OCI-LY3 (cell line): ENCODE measurements around the gene MAP4.

Experiments used
- H2AFZ ChIP-seq: fragments of 200-600, 300-600 bp; shearing (Covaris generic); 2 replicates; pipeline ENCODE4 v1.6.0; 2014; ENCODE audit warnings: antibody characterized with exemption, low read depth, low read length
- H3K27ac ChIP-seq: fragments of 200-600, 300-600 bp; sonication (generic); 2 replicates; pipeline ENCODE4 v1.5.1; 2014; ENCODE audit warnings: mild to moderate bottlenecking, low read length, moderate library complexity, mixed read lengths
- H3K27me3 ChIP-seq: fragments of 200-600, 300-600 bp; sonication (generic); 2 replicates; pipeline ENCODE4 v1.6.1; 2014; ENCODE audit warnings: low read depth, low read length, mixed read lengths
- H3K36me3 ChIP-seq: fragments of 200-600, 300-600 bp; sonication (generic); replicated peaks from 2 replicates; pipeline ENCODE3; 2014; ENCODE audit warnings: low read depth, low read length, mixed read lengths
- H3K4me1 ChIP-seq: fragments of 300-600, 200-600 bp; sonication (generic); 2 replicates; pipeline ENCODE4 v1.6.1; 2014; ENCODE audit warnings: low read length, mixed read lengths
- H3K4me2 ChIP-seq: fragments of 200-600, 300-600 bp; sonication (generic); 2 replicates; pipeline ENCODE4 v1.6.1; 2014; ENCODE audit warnings: low read length, mixed read lengths
- H3K4me3 ChIP-seq: fragments of 300-600, 200-600 bp; sonication (generic); 2 replicates; pipeline ENCODE4 v1.5.1; 2014; ENCODE audit warnings: antibody characterized with exemption, mild to moderate bottlenecking, low read length, moderate library complexity
- H3K79me2 ChIP-seq: fragments of 300-600, 200-600 bp; shearing (Covaris generic); 2 replicates; pipeline ENCODE4 v1.6.1; 2014; ENCODE audit warnings: mild to moderate bottlenecking, low read length, mixed read lengths
- H3K9ac ChIP-seq: fragments of 300-600, 200-600 bp; shearing (Covaris generic); 2 replicates; pipeline ENCODE4 v1.6.0; 2014; ENCODE audit warnings: mild to moderate bottlenecking, low read length, moderate library complexity
- H3K9me3 ChIP-seq: fragments of 200-600, 300-600 bp; shearing (Covaris generic); 2 replicates; pipeline ENCODE4 v1.6.1; 2014; ENCODE audit warnings: low read length, mixed read lengths; ENCODE audit not compliant: insufficient read depth
- H4K20me1 ChIP-seq: fragments of 200-600, 300-600 bp; sonication (generic); 2 replicates; pipeline ENCODE4 v1.6.1; 2016; ENCODE audit warnings: low read length, mixed read lengths; ENCODE audit not compliant: insufficient read depth
- EZH2phosphoT487 ChIP-seq: fragments of 200-600 bp; shearing (Covaris generic); IDR thresholded peaks from 2 replicates; pipeline ENCODE4 v1.6.1; 2018; ENCODE audit warnings: antibody characterized with exemption, mixed run types, low read depth
- TF ChIP-seq, protein P1 (sequence below): fragments of 200-600, 300-600 bp; sonication (generic); IDR thresholded peaks from 2 replicates; pipeline ENCODE4 v1.5.1; 2014; ENCODE audit warnings: antibody characterized with exemption, low read length, low read depth

MAP4 gene

DNA sequence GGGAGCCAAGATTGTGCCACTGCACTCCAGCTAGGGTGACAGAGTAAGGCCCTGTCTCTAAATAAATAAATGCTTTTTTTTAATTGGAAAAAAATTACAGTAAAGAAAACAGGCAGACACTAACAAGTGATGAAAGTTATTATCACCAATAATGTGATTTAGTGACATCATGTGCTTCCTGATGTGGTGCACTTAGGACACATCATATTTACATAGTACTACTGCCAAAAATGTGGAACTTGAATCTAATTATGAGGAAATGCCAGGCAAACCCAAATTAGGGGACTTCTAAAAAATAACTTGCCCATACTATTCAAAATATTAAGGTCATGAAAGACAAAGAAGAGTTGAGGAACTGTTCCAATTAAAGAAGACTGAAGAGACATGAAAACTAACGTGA, 30.8 kb downstream of the MAP4 start:
- Histone ChIP-seq H3K79me2 (no peaks in the 10 kb centered on the region), H3K4me2 (no peak overlapping the region), H3K4me3 (no peak overlapping the region), H2AFZ (no peak overlapping the region), H4K20me1 (peaks cover 15% of the 10 kb centered on the region; the same call in 1 of the 2 replicates), H3K36me3 (no peaks in the 10 kb centered on the region), H3K9me3 (no peaks in the 10 kb centered on the region), H3K27ac (no peak overlapping the region), H3K9ac (no peak overlapping the region), H3K27me3 (no peaks in the 10 kb centered on the region), H3K4me1 (peaks cover 15% of the 10 kb centered on the region)
- TF ChIP-seq, protein P1, sequence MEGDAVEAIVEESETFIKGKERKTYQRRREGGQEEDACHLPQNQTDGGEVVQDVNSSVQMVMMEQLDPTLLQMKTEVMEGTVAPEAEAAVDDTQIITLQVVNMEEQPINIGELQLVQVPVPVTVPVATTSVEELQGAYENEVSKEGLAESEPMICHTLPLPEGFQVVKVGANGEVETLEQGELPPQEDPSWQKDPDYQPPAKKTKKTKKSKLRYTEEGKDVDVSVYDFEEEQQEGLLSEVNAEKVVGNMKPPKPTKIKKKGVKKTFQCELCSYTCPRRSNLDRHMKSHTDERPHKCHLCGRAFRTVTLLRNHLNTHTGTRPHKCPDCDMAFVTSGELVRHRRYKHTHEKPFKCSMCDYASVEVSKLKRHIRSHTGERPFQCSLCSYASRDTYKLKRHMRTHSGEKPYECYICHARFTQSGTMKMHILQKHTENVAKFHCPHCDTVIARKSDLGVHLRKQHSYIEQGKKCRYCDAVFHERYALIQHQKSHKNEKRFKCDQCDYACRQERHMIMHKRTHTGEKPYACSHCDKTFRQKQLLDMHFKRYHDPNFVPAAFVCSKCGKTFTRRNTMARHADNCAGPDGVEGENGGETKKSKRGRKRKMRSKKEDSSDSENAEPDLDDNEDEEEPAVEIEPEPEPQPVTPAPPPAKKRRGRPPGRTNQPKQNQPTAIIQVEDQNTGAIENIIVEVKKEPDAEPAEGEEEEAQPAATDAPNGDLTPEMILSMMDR: no peak
- no peak for TF ChIP-seq EZH2phosphoT487

DNA sequence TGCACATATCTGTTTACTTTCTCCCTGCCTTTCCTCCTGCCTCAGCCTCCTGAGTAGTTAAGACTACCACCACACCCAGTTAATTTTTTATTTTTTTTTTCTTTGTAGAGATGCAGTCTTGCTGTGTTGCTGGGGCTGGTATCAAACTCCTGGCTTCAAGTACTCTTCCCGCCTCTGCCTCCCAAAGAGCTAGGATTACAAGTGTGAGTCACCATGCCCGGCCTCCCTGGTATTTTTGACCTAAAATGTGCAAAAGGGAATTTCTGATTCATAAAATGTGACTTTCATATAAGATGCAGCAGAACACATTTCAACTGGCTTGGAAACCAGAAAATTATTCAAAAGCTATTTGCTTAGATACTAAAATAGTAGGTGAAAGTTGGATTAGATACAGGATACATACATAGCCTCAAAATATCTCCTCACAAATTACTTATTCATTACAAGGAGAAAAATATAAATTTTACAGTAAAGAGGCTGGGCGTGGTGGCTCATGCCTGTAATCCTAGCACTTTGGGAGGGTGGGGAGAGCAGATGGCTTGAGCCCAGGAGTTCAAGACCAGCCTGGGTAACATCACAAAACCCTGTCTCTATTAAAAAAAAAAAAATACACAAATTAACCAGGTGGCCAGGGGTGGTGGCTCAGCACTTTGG, 32.0 kb downstream of the MAP4 start:
- Histone ChIP-seq H3K36me3 (no peaks in the 10 kb centered on the region), H3K27ac (no peak overlapping the region), H3K4me3 (no peak overlapping the region), H2AFZ (no peak overlapping the region), H3K27me3 (no peaks in the 10 kb centered on the region), H3K9me3 (no peaks in the 10 kb centered on the region), H3K4me2 (no peak overlapping the region), H4K20me1 (peaks cover 9% of the 10 kb centered on the region), H3K9ac (no peak overlapping the region), H3K79me2 (no peaks in the 10 kb centered on the region), H3K4me1 (peaks cover 10% of the 10 kb centered on the region)
- TF ChIP-seq, protein P1: no peak
- TF ChIP-seq EZH2phosphoT487: no peak

DNA sequence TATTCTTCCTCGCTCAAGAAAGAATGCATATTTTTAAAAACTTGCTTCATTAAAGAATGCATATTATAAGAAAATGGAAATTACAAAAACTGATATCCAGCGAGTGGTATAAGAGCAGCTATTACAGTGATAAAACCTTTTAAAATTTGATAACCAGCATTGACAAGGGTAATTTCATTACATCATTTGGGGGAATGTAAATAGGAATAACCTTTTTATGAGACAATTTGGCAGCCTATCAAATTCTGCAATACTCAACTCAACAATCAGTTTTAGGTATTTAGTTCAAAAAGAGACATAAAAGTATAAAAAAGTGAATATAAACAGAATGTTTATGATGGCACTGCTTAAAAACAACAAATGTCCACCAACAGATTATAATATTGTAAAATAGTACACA, 35.4 kb downstream of the MAP4 start:
- Histone ChIP-seq H3K9ac (no peak overlapping the region), H4K20me1 (peaks cover 32% of the 10 kb centered on the region), H3K27ac (no peak overlapping the region), H3K36me3 (no peaks in the 10 kb centered on the region), H3K4me1 (peaks cover 21% of the 10 kb centered on the region), H3K27me3 (no peaks in the 10 kb centered on the region), H2AFZ (no peak overlapping the region), H3K79me2 (no peaks in the 10 kb centered on the region), H3K4me3 (no peak overlapping the region), H3K9me3 (no peaks in the 10 kb centered on the region), H3K4me2 (no peak overlapping the region)
- TF ChIP-seq, protein P1: no peak
- TF ChIP-seq EZH2phosphoT487: no peak

DNA sequence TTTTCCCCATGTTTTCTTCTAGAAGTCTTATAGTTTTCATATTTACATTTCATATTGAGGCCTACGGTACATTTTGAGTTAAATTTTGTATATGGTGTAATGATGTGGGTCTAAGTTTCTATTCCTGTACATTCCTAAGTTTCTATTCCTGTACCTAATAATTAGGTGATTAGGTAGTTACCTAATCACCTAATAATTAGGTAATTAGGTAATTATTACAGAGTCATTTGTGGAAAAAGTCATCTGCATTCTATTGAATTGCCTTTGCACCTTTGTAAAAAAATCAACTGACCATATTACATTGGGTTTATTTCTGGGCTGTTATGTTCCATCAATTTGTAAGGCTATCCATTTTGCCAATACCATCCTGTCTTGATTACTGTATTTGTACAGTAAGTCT, 37.1 kb downstream of the MAP4 start:
- Histone ChIP-seq H3K9ac (no peak overlapping the region), H3K27ac (no peak overlapping the region), H2AFZ (no peak overlapping the region), H4K20me1 (peaks cover 33% of the 10 kb centered on the region), H3K27me3 (no peaks in the 10 kb centered on the region), H3K36me3 (no peaks in the 10 kb centered on the region), H3K4me3 (no peak overlapping the region), H3K79me2 (no peaks in the 10 kb centered on the region), H3K4me1 (peaks cover 17% of the 10 kb centered on the region), H3K9me3 (no peaks in the 10 kb centered on the region), H3K4me2 (no peak overlapping the region)
- no peak for TF ChIP-seq EZH2phosphoT487
- TF ChIP-seq, protein P1: no peak
